HTERT RPE-1 (cell line): Measurements from ENCODE around the gene U2AF2.

Experiments used
- in situ Hi-C: fragments of 300-500 bp; cut with MboI; formaldehyde crosslinking; loops from 4 replicates; pipeline ENCODE4 v1.14.3; 2020; ENCODE audit warnings: low sequenced_read_pairs

U2AF2 gene

DNA sequence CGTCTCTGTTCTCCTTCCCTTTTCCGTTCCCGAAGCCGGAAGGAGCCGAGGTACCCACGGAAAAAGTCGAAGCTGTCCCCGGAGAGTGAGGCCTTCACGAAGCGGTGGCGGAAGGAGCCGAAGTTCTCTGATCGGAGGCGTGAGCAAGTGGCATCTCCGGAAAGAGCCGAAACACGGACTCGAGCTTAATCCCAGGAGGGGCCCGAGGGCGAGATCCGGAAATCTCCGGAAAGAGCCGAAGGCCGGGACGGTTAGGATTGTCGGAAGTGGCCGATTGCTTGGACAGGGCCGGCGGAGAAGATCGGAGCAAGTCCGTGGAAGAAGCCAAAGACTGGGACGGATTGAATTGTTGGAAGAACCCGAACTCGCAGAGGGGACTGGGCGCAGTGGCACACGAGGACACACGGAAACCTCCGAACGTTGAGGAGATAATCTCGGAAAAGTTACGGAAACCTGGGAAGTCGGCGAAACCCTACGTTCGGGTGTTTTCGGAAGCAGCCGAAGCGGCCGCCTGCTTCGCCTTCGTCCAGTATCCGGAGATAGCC, 440 bp upstream of the U2AF2 start:
- in situ Hi-C loops, result no loop called here

DNA sequence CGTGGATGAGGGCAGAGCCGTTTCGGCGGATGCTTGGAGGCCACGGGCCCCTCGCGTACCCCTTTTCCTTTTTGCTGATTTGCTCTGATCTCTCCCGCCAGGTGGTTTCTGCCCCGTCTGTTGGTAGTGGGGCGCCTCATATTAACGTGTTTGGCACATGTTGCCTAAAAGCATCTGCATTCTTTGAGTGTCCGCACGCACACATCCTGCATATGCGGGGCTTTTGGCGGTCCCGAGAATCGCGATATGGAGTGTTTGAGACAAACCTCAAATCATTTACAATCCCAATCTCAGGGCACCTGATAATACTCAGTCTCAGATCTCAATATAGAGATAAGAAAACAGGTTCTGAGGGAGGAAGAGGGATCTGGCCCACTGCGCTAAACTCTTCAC, 809 bp downstream of the U2AF2 start:
- in situ Hi-C loops, result no loop called here

DNA sequence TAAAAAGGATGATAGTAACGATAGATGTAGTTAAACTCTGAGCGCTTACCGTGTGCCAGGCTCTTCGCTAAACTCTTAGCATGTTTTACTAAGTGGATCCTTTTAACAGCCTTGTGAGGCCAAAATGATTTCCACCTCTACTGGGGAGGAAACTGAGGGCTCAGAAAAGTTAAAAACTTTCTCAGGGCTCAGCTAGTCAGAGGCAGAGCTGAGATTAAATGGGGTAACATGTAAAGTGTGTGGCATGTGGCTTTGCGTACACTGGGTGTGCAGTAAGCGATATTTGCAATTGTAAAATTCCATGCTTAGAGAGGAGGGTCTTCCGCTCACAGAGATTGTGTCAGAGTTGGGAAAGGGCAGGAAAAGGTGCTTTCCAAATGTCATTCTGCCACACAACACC, 1.7 kb downstream of the U2AF2 start:
- in situ Hi-C loops, result no loop called here

DNA sequence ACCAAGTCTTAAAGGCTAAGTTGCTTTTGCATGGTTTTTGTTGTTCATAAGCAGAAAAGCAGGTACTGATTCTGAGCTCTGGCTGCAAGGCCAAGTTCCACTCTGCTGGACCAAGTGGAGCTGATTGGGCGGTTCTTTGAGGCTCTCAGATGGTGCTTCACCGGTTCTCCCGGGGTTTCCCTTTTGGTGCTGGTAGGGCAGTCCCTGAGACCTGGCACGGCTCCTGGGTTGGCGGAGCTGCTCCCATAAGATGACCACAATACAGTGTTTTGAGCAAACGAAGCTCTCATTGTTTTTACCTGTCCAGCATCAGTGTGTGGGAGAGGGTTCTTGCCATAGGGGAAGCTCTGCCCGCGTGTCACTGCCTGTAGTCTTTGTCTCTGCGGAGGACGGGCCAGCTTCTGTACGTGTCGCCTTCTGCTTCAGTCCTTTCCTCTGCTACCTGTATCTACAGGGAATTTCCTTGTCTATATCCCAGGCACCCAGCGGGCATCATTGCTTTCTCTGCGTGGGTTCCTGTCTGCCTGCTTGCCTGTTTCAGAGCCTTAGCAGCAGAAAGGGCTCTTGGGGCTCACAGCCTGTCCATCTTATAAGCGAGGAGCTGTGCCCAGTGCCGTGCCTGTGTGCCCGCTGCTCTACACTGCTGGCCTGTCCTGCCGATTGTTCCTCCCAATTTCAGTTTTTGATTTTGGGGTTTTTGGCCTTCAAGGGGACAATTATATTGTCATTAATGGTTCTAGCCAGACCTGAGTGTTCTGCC, 2.3 kb downstream of the U2AF2 start:
- in situ Hi-C loops, result no loop called here

DNA sequence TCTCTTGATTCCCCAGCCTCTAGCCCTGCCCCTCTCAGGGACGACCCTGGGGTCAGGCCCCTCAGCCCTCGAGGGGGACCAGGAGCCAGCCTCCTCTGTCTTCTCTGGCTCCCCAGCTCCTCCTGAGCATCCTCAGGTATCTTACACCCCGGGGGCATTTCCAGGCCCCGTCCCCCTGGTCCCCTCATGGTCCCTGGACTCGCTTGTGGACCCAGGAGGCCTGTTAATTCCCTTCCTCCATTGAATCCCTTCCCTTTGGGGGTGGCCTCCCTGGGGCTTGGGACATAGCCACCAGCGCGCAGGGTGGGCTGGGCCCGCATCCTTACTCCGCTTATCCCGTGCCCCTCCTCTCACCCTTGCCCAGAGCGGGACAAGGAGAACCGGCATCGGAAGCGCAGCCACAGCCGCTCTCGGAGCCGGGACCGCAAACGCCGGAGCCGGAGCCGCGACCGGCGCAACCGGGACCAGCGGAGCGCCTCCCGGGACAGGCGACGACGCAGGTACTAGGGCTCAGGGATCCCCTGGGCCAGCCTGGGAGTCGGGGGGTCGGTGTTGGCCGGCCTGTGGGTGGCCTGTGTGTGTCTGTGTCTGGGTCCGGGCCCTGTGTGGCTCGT, 4.1 kb downstream of the U2AF2 start:
- in situ Hi-C loops, result no loop called here

DNA sequence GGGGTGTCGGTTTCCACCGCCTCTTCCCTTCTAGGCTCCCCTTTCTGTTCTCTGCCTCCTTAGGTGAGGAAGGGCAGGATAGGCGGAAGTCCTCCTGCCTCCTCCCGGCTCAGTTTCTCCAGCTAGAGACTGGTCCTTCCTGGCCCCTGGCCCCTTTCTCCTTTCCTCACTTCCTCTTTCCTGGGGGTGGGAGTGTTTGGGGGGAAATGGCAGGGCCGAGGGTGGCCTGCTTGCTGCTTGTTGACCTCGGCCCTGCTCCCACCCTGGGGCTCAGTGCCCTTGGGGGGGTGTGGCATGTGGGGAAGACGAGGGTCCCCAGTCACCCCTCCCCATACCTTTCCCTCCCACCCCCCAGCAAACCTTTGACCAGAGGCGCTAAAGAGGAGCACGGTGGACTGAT, 5.0 kb downstream of the U2AF2 start:
- in situ Hi-C loops, result no loop called here

DNA sequence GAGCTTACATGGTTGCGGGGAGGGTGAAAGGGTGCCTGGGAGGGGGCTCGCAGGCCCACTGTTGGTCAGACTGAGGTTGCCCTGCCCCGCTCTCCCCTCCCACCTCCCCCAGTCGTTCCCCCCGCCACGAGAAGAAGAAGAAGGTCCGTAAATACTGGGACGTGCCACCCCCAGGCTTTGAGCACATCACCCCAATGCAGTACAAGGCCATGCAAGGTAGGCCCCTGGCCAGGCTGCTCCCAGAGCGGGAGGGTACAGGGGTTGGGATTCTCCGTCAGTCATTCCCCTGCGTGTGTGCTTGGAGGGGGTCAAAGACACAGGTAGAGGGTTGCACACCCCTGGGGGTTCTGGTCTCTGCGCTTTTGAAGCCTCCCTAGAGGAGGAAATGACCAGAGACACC, 5.6 kb downstream of the U2AF2 start:
- in situ Hi-C loops, result no loop called here

DNA sequence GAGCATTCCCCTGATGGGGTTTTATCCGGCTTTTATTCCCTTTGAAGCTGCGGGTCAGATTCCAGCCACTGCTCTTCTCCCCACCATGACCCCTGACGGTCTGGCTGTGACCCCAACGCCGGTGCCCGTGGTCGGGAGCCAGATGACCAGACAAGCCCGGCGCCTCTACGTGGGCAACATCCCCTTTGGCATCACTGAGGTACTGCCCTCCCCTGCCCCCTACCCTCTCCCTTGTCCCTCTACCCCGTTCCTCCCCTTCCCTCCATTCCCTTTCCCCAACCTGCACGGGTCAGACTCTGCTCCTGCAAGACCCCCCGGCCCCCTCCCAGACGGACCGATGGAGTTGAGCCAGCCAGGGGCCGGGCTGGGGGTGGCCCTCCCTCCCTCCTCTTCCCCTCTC, 6.2 kb downstream of the U2AF2 start:
- in situ Hi-C loops, result no loop called here

DNA sequence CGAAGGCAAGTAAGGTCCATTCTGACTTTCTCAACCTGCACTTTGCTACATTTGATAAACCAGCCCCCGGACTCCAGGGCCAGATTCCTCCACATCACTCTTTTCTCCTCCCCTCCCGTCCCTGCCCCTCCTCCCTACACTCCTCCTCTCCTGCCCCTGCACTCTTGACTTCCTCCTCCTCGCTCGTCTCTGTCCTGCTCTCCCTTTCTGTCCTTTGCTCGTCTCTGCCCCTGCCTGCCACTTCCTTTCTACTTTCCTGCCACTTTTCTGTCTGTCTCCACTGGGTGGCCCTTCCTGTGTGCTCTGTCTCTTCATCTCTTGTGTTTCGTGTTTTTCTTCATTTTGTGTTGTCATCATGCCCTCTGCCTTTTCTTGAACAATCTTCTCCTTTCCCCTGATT, 7.0 kb downstream of the U2AF2 start:
- in situ Hi-C loops, result no loop called here

DNA sequence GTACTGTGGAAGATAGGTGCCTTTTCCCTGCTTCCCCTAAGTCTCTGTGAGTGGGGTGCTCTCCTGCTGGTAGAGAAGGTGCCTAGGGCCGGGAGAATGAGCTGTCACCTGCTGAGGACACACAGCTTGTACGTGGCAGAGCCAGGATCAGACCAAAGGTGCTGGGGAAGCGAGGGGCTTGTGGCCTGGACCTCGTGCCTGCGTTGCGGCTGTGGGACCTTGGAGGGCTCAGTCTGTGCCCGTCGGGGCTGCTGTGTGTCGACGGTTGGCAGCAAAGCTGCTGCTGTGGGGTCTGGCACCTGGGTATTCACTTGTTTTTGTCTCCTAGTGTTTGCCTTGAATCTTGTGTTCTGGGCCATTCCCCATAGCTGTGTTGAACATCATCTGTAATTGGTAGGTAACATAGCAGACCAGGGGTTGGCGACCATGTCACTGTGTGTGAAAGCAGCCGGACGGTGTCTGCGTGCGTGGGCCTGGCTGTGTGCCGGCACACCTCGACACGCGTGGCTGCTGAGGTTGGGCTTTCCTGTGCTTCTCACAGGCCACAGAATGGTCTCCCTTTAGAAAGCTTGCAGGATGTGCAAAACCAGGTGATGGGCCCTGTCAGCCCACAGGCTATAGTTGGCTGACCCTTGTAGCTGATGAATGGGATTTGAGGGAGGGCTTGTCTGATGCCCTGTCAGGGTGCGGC, 9.2 kb downstream of the U2AF2 start:
- in situ Hi-C loops, result no loop called here

DNA sequence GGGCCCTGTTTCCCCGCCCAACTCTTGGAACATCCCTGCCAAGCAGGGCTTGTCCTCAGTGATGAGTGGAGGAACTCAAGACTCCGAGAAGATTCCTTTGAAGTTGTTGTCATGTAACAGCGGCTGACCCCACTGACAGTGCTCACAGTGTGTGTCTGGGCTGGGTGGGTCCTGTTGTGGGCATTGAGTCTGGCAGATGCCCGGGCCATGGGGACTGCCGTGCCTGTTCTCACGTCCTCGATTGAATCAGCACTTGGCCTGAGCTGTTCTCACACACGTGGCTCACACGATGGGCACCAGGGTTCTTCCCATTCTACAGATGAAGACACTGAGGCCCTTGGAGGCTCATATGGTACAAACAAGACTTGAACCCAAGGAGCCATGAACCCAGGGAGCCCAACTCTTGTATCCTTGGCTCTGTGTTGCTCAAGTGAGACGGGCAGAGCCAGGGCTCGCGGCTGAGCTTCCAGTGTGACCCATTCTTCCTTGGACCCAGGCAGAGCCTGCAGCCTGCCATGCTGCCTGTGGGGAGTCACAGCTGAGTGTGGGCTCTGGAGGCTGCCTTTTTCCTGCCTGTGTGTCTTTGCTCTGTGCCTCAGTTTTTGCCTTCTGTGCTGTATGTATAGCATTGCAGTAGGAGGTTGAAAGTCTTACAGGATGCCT, 11.6 kb downstream of the U2AF2 start:
- in situ Hi-C loops, result no loop called here

DNA sequence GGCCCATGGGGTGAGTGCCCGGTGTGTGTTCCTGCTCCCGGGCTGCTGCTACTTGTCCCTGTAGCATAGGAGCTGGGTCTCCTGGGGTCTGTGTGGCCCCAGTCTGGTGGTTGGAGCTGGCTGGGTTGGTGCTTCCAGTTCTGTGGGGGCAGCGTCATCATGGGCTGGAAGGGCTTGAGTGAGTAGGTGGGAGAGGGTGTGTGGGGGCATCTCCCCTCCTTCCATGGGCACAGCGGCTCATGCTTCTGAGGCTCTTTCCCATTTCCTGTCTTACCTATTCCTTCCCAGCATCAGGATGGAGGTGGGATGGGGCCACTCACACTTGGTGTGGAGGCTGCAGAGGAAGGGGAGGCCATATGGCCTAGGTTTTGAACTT, 12.2 kb downstream of the U2AF2 start:
- in situ Hi-C loops, result no loop called here

DNA sequence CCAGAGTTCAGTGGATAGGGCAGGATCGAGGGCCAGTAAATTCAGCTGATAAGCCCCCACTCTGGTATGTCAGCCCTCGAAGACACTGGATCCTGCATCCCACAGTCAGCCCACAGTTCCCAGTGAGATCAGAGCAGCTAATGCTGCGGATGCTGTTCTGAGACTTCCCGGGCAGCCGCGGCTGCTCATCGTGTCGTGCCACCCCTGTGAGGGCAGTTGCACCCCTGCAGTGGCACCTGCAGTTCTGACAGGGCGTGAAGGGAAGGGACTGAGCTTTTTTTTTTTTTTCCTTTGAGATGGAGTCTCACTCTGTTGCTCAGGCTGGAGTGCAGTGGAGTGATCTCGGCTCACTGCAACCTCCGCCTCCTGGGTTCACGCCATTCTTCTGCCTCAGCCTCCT, 12.7 kb downstream of the U2AF2 start:
- in situ Hi-C loops, result no loop called here

DNA sequence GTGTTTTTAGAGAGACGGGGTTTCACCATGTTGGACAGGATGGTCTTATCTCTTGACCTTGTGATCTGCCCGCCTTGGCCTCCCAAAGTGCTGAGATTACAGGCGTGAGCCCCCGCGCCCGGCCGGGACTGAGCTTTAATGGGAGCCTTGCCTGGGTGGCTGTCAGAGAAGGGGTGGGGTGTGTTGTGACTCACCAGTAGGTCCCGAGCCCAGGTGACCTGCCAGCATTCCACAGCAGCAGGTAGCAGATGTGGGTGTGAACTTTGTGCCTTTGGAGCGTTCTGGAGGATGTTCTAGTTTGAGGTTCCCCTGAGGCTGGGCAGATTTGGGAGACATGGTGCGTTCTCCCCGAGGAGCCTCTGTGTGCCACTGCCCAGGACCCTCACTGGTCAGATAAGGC, 13.1 kb downstream of the U2AF2 start:
- in situ Hi-C loops, result no loop called here

DNA sequence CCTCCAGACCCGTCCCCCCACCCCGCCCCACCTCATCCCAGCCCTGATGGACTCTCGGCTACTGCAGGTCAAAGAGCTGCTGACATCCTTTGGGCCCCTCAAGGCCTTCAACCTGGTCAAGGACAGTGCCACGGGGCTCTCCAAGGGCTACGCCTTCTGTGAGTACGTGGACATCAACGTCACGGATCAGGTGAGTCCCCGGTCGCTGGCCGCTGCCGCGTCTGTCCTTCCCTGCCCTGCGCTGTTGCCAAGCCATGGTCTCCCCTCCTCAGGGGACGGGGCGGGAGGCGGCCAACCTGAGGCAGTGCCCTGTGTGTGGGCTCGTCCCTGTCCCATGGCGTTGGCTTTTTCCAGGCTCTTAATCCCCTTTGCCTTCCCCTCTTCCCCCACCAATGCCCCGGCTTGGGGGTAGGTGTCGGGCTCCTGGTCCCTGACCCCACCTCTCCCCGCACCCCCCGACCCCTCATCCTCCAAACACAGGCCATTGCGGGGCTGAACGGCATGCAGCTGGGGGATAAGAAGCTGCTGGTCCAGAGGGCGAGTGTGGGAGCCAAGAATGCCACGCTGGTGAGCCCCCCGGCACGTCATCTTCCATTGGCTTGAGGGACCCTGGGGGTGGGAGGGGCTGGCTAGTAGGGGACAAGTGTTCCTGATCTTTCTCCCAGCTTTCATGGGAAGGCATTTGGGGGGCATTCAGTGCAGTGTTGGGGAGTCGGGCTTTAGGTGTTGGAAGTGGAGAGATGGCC, 13.9 kb downstream of the U2AF2 start:
- in situ Hi-C loops, result no loop called here

DNA sequence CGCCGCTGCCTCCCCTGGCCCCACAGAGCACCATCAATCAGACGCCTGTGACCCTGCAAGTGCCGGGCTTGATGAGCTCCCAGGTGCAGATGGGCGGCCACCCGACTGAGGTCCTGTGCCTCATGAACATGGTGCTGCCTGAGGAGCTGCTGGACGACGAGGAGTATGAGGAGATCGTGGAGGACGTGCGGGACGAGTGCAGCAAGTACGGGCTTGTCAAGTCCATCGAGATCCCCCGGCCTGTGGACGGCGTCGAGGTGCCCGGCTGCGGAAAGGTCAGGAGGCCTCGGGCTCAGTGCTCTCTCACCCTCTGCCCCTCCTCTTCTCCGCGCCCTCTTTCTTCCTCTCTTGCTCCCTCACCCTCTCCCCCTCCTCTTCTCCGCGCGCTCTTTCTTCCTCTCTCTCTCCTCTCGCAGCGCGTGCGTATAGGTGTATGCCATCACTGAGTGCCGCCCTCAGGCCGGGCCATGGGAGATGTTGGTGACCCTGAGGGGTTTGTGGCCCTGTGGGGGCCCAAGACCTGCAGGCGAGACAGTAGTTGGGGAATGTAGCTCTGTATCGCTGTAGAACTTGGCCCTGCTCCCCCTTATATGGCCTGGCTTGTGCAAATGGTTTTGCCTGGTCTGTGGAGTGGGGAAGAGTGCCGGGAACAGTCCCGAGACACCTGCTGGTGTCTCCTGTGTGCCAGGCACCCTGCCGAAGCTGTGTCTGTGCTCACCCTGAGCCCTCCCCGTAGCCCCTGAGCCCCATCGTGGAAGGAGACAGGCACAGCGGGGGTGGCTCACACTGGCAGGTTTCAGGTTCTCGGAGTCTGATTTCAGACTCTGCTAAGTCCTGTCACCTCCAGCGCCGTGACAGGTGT, 14.8 kb downstream of the U2AF2 start:
- in situ Hi-C loops, result no loop called here

DNA sequence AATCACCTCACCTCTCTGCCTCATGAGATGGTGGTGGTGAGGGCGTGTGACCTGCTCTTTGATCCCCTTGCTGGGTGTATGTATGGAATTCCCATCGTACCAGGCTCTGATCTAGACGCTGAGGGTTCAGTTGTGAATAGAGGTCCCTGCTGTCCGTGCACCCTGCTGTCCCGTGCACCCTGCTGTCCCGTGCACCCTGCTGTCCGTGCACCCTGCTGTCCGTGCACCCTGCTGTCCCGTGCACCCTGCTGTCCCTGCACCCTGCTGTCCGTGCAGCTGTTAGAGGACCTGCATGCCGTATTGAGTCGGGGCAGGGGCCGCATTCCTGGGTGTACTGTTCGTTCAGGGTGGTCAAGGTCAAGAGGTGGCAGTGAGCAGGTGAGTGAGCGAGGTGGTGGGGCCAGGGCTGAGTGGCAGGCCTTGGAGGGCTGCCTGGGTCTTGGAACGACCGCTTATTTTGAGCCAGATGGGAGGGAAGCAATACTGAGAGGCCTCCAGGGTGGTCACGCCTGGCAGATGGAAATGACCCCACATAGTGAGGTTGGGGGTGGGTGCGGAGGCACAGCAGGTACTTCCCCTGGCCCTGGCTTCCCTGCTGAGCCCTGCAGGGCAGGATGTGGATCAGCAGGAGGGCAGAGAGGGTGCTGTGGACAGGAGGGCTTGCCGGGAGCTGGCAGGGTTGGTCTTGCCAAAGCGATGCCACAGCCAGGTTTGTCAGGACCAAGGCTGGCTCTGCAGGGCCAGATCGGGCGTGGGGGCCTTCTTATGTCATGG, 15.6 kb downstream of the U2AF2 start:
- in situ Hi-C loops, result no loop called here

DNA sequence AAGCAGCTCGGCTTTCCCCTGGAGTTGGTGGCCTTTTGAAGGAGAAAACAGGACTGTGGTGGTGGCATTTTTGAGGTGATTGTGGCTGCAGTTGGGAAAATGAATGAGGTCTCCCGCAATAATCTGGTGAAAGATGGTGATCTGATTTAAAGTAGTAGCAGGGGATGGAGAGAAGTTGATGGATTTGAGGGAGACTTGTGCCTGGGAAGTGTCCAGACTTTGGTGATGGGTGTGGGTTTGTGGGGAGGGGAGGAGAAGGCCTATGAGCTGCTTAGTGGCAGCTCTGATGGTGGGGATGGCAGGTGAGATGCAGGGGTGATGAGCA, 16.2 kb downstream of the U2AF2 start:
- in situ Hi-C loops, result no loop called here

DNA sequence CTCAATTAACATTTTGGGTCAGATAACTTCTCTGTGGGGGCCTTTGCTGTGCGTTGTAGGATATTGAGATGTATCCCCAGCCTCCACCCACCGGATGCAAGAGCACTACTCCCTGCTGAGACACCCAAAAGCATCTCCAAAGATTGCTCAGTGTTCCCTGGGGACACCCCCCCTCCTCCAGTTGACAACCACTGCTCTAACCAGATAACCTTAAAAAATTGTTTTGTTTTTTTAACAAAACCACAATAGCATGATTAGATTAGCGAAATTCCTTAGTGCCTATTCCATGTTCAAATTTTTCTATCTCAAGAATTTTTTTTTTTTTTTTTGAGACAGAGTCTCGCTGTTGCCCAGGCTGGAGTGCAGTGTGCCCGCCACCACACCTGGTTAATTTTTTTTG, 17.6 kb downstream of the U2AF2 start:
- in situ Hi-C loops, result no loop called here
